ENCODE measurements around the gene PAX3. TPM values are rescaled to one million over a fixed set of nuclear protein-coding genes. Genes with fewer than 3 reads are reported as not detected.

Gene PAX3
- total RNA-seq, 1 donor from 2014 or later: 66.7 TPM

DNA sequence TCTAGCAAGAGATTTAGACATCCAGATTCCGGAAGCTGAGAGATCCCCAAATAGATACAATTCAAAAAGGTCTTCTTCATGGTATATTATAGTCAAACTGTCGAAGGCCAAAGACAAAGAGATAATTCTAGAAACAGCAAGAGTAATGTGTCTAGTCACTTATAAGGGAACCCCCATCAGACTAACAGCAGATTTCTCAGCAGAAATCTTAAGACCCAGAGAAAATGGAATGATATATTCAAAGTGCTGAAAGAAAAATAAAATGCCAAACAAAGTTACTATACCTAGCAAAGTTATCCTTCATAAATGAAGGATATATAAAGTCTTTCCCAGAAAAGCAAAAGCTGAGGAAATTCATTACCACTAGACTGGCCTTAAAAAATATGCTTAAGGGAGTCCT lies 36.1 kb upstream of the PAX3 start:
- no peak overlapping the region for H3K27ac Mint-ChIP-seq
- no peaks in the 10 kb centered on the region for H3K36me3 Mint-ChIP-seq
- no peaks in the 10 kb centered on the region for H3K4me1 Mint-ChIP-seq (ENCODE audit: unreplicated experiment)
- no peak for DNase-seq (ENCODE audit: extremely low spot score, unreplicated experiment)
- H3K4me3 Mint-ChIP-seq: no peak overlapping the region
- TF ChIP-seq, protein P1, sequence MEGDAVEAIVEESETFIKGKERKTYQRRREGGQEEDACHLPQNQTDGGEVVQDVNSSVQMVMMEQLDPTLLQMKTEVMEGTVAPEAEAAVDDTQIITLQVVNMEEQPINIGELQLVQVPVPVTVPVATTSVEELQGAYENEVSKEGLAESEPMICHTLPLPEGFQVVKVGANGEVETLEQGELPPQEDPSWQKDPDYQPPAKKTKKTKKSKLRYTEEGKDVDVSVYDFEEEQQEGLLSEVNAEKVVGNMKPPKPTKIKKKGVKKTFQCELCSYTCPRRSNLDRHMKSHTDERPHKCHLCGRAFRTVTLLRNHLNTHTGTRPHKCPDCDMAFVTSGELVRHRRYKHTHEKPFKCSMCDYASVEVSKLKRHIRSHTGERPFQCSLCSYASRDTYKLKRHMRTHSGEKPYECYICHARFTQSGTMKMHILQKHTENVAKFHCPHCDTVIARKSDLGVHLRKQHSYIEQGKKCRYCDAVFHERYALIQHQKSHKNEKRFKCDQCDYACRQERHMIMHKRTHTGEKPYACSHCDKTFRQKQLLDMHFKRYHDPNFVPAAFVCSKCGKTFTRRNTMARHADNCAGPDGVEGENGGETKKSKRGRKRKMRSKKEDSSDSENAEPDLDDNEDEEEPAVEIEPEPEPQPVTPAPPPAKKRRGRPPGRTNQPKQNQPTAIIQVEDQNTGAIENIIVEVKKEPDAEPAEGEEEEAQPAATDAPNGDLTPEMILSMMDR (conservative IDR thresholded peaks at IDR 0.05): no peak
- peaks cover 15% of the 10 kb centered on the region for H3K9me3 Mint-ChIP-seq
- peaks cover 3% of the 10 kb centered on the region for H3K27me3 Mint-ChIP-seq

- H3K36me3 Mint-ChIP-seq: no peaks in the 10 kb centered on the region
- no peak for DNase-seq (ENCODE audit: extremely low spot score, unreplicated experiment)
- TF ChIP-seq, protein P1 (conservative IDR thresholded peaks at IDR 0.05): no peak
Observed at GRCh38 chr2:222333397-222333796, 34.6 kb upstream of the PAX3 start.

DNA sequence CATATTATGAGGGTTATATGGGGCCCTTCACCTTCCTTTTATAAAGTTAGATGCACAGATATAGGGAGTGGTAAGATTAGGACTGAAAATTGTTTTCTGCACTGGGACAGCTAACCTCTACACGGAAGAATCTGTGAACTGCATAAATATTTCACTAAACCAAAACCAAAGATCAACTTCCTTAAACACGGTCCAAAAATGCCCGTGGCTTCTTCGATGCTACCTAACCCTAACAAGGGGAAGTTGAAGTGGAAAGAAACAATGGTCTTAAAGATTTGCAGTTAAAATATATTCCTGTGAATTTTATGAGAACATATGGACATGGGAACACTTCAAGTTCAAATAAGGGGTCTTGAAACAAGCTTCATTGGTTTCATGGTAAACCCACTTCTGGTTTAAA lies 33.3 kb upstream of the PAX3 start:
- H3K4me3 Mint-ChIP-seq: no peak overlapping the region
- no peaks in the 10 kb centered on the region for H3K36me3 Mint-ChIP-seq
- TF ChIP-seq, protein P1 (conservative IDR thresholded peaks at IDR 0.05): no peak
- H3K27ac Mint-ChIP-seq: no peak overlapping the region
- H3K9me3 Mint-ChIP-seq: peaks cover 15% of the 10 kb centered on the region
- peaks cover 11% of the 10 kb centered on the region for H3K27me3 Mint-ChIP-seq
- H3K4me1 Mint-ChIP-seq (ENCODE audit: unreplicated experiment): no peaks in the 10 kb centered on the region
- DNase-seq (ENCODE audit: extremely low spot score, unreplicated experiment): no peak

More at GRCh38 chr2:222333397-222333796, 34.6 kb upstream of the PAX3 start:
- no peaks in the 10 kb centered on the region for H3K4me1 Mint-ChIP-seq (ENCODE audit: unreplicated experiment)
- no peak overlapping the region for H3K4me3 Mint-ChIP-seq
- H3K27me3 Mint-ChIP-seq: peaks cover 5% of the 10 kb centered on the region
- peaks cover 15% of the 10 kb centered on the region for H3K9me3 Mint-ChIP-seq
- no peak overlapping the region for H3K27ac Mint-ChIP-seq

GRCh38 chr2:222330910-222331309 lies 32.1 kb upstream of the PAX3 start:
- no peaks in the 10 kb centered on the region for H3K4me1 Mint-ChIP-seq (ENCODE audit: unreplicated experiment)
- peaks cover 15% of the 10 kb centered on the region for H3K9me3 Mint-ChIP-seq
- TF ChIP-seq, protein P1 (conservative IDR thresholded peaks at IDR 0.05): no peak
- no peak for DNase-seq (ENCODE audit: extremely low spot score, unreplicated experiment)
- no peaks in the 10 kb centered on the region for H3K36me3 Mint-ChIP-seq
- peaks cover 23% of the 10 kb centered on the region for H3K27me3 Mint-ChIP-seq
- H3K27ac Mint-ChIP-seq: no peak overlapping the region
- no peak overlapping the region for H3K4me3 Mint-ChIP-seq

GRCh38 chr2:222322236-222322635 lies 23.4 kb upstream of the PAX3 start:
- no peaks in the 10 kb centered on the region for H3K36me3 Mint-ChIP-seq
- H3K27me3 Mint-ChIP-seq: peaks cover 77% of the 10 kb centered on the region
- H3K27ac Mint-ChIP-seq: no peak overlapping the region
- no peak overlapping the region for H3K4me3 Mint-ChIP-seq
- peaks cover 6% of the 10 kb centered on the region for H3K4me1 Mint-ChIP-seq (ENCODE audit: unreplicated experiment)
- TF ChIP-seq, protein P1 (conservative IDR thresholded peaks at IDR 0.05): no peak
- DNase-seq (ENCODE audit: extremely low spot score, unreplicated experiment): no peak
- no peaks in the 10 kb centered on the region for H3K9me3 Mint-ChIP-seq

Measured in type B pancreatic cell (in vitro differentiated cells).